Progenitor cell of endocrine pancreas (in vitro differentiated cells): Measurements from ENCODE around the gene WDR46. TPM values are rescaled to one million over a fixed set of nuclear protein-coding genes. Genes with fewer than 3 reads are reported as not detected.

Experiments
- DNase-seq: peaks from one replicate; pipeline ENCODE4 v3.0.0; 2021; ENCODE audit warnings: low spot score; ENCODE audit not compliant: unreplicated experiment
- H3K27ac Mint-ChIP-seq: 2 replicates; pipeline ENCODE4 v1.8.0; 2021; ENCODE audit warnings: mild to moderate bottlenecking, moderate library complexity, mixed read lengths
- H3K27me3 Mint-ChIP-seq: 2 replicates; pipeline ENCODE4 v1.8.0; 2021; ENCODE audit warnings: mixed read lengths
- H3K36me3 Mint-ChIP-seq: 2 replicates; pipeline ENCODE4 v1.8.0; 2022; ENCODE audit warnings: mixed read lengths; ENCODE audit not compliant: insufficient read depth
- H3K4me1 Mint-ChIP-seq: 2 replicates; pipeline ENCODE4 v1.8.0; 2021; ENCODE audit warnings: low read depth, mixed read lengths
- H3K4me3 Mint-ChIP-seq: 2 replicates; pipeline ENCODE4 v1.8.0; 2021; ENCODE audit warnings: low read depth, mild to moderate bottlenecking, moderate library complexity, mixed read lengths
- H3K9me3 Mint-ChIP-seq: 2 replicates; pipeline ENCODE4 v1.8.0; 2021; ENCODE audit warnings: low read depth, mixed read lengths
- CTCF ChIP-seq: fragments of 200-600 bp; sonication (generic); IDR thresholded peaks from one replicate; pipeline ENCODE4 v1.5.0; 2021; ENCODE audit warnings: antibody characterized with exemption, mild to moderate bottlenecking; ENCODE audit not compliant: unreplicated experiment
- total RNA-seq: library from RNA; stranded (reverse); gene quantifications from 2 replicates; pipeline ENCODE4 v1.2.1, GENCODE V29; 2021

Gene WDR46
- total RNA-seq, 1 donor from 2014 or later, result 47.5 TPM

GRCh38 chr6:33259032-33259431 lies 30.0 kb downstream of the WDR46 start:
- H3K9me3 Mint-ChIP-seq, result no peaks in the 10 kb centered on the region
- no peak for TF ChIP-seq CTCF
- no peaks in the 10 kb centered on the region for H3K27me3 Mint-ChIP-seq
- DNase-seq, result no peak
- no peak overlapping the region for H3K27ac Mint-ChIP-seq
- no peak overlapping the region for H3K4me3 Mint-ChIP-seq
- H3K36me3 Mint-ChIP-seq, result peaks cover 39% of the 10 kb centered on the region
- no peaks in the 10 kb centered on the region for H3K4me1 Mint-ChIP-seq

- Mint-ChIP-seq H3K27me3 (no peaks in the 10 kb centered on the region), H3K4me1 (peaks cover 7% of the 10 kb centered on the region), H3K27ac (no peak overlapping the region), H3K9me3 (no peaks in the 10 kb centered on the region), H3K36me3 (peaks cover 32% of the 10 kb centered on the region), H3K4me3 (no peak overlapping the region)
- TF ChIP-seq CTCF, result no peak
- no peak for DNase-seq
Measured at GRCh38 chr6:33254591-33254990, 34.4 kb downstream of the WDR46 start.

GRCh38 chr6:33252759-33253158 lies 36.3 kb downstream of the WDR46 start:
- DNase-seq, result no peak
- Mint-ChIP-seq H3K36me3 (peaks cover 21% of the 10 kb centered on the region), H3K4me3 (no peak overlapping the region), H3K27me3 (peaks cover 2% of the 10 kb centered on the region), H3K9me3 (no peaks in the 10 kb centered on the region), H3K27ac (no peak overlapping the region), H3K4me1 (peaks cover 18% of the 10 kb centered on the region)
- TF ChIP-seq CTCF, result no peak

GRCh38 chr6:33251395-33252012 lies 37.5 kb downstream of the WDR46 start:
- Mint-ChIP-seq H3K4me1 (peaks cover 18% of the 10 kb centered on the region), H3K9me3 (no peaks in the 10 kb centered on the region), H3K27me3 (peaks cover 8% of the 10 kb centered on the region), H3K36me3 (peaks cover 17% of the 10 kb centered on the region), H3K27ac (no peak overlapping the region), H3K4me3 (no peak overlapping the region)
- no peak for DNase-seq
- no peak for TF ChIP-seq CTCF

- no peak for TF ChIP-seq CTCF
- no peak overlapping the region for H3K4me3 Mint-ChIP-seq
Measured at GRCh38 chr6:33250731-33251130, 38.3 kb downstream of the WDR46 start.

More at GRCh38 chr6:33250731-33251130, 38.3 kb downstream of the WDR46 start:
- H3K27ac Mint-ChIP-seq, result no peak overlapping the region
- peaks cover 15% of the 10 kb centered on the region for H3K27me3 Mint-ChIP-seq
- H3K9me3 Mint-ChIP-seq, result no peaks in the 10 kb centered on the region
- DNase-seq, result no peak
- peaks cover 18% of the 10 kb centered on the region for H3K4me1 Mint-ChIP-seq
- H3K36me3 Mint-ChIP-seq, result peaks cover 15% of the 10 kb centered on the region
